HG02943 (cell line): ENCODE results near the gene NRARP.

Source experiments
- ATAC-seq: cut with Tn5 transposase; IDR thresholded peaks from one replicate; pipeline ENCODE4 v1.9.1; 2021; ENCODE audit warnings: mild to moderate bottlenecking, low read depth, moderate library complexity; ENCODE audit not compliant: unreplicated experiment

Gene NRARP

DNA sequence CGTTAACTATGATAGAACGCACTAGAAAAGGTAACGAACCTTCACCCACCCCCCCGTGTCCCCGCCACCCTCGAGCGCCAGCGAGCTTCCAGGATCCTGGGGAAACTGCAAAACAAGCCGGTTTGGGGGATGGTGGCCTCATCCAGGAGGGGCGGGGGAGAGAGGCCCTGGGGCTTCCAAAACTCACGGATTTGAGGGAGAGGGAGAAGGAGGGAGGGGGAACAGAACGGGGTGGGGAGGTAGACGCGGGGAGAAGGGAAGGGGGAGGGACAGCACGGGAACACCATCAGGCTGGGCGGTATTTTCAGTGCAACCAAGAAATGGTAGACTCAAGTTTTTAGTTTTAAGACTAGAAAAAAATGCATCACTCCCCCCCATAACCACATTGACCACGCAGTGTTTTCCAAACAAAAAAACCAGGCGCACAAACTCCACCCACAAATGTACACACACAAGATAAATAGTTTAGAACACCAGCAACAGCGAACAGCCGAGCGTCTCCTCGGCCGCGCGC is 1.4 kb downstream of the NRARP start:
- no peak for ATAC-seq

DNA sequence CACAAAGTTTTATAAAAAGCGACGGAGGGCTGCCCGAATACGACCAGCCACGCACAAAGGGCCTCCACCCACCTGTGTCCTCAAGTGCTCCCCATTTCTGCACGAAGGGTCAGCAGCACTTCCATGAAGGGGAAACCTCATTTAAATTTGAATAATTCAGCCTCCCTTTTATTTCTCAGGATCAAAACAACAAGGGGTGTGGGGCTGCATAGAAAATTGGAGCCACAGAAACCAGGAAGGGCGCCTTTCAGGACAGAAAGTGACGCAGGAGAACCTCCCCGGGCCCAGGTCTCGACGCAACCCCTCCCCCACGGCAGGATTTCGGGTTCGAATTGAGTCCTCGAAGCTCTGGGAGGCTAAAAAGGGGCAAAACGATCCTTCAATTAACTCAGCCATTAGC is 2.1 kb downstream of the NRARP start:
- ATAC-seq: no peak

DNA sequence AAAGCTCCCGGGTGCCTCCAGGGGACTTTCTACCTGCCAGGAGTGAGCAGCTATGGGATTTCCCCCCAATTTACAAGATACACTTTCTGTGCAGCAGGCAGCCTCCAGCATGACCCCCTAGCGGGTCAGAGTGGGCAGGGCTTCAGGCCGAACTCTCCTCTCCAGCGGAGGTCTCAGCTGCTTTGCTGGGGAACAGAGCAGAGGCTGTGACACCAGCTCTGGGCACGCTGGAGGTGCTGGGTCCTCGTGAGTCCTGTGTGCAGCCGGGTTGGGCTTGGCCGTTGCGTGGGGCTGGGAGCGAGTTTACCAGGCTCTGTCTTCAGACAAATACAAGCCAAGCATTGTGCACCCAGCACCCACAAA is 2.9 kb downstream of the NRARP start:
- ATAC-seq: no peak

DNA sequence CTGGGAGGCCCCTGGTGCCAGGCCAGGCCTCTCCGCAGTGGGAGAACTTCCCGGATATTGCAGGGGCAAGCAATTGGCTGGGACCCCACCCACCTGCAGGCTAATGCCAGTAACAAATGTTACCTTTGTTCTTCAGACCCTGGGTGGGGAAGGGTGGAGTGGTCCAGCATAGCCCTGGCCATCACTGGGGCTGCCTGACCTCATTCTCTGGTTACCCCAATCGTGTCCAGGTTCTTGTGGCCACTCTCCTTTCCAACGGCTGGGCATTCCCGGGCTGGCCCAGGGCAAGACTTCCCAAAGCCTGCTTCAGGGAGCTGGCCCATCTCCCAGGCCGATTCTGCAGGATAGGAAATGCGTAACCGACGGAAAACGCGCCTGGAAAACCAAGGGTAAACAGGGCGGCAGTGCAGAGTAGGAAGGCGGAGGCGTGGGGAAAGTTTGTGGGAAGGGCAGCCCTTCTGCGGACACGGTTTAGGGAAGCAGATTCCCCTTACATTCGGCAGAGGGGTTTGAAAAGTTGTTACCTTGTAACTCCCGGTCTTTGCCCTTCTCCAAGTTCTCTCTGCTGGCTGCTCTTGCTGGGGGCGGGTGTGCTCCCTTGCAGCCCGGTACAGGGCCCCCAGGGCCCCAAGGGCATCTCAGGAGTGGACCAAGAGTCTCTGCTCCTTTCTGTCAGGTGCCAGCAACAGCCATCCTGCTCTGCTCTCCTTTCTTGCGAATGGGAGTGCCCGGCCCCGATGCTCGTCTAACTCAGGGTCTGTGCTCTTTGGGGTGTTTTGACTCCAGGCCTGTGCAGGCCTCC is 3.5 kb downstream of the NRARP start:
- no peak for ATAC-seq

DNA sequence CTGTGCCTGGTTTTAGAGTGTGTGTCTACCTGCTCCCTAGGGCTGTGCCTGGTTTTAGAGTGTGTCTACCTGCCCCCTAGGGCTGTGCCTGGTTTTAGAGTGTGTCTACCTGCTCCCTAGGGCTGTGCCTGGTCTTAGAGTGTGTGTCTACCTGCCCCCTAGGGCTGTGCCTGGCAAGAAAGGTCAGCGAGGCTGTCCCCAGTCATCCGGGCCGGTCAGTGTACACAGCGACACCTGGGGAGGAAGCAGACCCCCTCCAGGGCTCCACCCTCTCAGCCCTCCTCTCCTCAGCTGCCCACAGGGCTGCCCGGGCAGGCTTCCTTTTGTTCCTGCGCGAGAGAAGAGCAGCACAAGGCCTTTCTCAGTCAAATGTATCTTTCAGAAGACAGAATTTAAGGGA is 4.1 kb downstream of the NRARP start:
- no peak for ATAC-seq

DNA sequence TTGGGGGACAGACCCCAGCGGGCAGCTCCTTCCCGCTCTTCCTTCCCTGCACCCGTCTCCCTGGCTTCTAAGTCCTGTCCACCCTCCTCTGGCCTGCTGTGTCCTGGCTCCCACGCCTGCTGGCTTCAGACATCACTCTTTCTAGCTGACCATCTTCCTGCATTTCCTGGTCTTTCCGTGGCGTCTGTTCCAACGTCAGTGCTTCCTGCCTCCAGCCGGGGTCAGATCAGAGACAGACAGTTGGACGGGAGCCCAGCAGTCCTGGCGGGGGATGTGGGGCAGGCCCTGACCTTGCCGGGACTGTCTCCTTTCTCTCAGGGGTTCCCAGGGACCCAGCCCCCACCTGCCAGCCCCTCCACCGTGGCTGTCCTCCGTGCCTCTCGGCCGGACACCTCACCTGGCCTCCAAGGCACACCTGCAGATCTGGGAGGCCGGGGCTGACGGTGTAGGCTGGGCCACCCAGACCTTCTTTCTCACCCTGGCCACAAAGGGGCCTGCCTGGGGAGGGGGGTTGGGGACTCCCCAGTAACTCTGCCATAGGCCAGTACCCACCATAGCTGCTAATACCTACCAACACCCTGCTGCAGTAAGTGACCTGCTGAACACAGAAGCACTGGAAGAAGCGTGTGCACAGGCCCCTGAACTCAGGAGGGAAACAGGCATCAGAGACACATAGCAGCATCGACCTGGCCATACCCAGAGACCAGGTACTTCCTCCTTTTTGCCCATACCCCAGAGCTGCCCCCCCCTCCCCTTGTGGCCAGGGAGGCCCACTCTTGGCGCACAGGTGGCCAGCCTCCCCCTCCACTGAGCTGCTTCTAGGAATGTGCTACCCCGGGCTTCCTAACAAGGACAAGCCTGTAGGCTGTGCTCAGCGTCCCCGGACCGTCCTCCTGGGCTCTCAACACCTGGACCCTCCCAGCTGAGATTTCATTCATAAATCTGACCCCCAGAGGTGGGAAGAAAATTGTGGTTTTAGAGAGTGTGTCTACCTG is 5.1 kb downstream of the NRARP start:
- no peak for ATAC-seq

DNA sequence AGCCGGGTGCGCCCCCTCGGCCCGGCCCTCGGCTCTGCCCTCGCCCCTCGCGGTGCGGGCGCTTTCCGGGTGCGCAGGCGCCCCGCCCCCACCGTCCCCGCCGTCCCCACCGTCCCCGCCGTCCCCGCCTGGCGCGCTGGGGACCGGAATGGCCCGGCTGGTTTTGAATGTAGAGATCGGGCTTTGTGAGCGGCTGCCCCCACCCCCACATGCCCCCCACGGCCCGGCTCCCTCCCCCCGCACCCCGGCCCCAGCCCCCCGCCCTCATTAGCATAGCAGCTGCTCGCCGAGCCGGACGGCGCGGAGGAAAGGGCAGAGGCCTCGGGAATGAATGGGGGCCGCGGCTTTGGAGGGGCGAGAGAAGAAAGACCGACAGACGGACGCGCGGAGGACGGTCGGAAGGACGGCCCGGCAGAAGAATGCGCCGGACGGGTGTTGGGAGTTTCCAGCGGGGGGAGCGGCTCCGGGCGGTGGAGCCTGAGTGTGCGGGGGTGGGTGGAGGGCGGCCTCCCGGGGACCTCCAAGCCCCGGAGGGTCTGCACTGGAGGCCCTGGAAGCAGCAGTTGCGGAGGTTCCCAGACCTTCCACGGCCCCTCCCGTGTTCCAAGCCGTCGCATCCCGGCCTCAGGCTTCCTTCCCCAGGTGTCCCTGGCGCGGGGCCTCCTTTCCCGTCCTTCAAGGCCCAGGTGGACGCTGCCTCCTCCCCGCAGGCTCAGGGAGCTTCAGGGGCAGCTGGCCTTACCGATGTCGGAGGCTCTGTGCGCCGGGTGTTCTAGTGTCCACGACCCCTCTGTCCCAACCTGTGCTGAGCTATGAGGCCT is 6.0 kb downstream of the NRARP start:
- no peak for ATAC-seq

DNA sequence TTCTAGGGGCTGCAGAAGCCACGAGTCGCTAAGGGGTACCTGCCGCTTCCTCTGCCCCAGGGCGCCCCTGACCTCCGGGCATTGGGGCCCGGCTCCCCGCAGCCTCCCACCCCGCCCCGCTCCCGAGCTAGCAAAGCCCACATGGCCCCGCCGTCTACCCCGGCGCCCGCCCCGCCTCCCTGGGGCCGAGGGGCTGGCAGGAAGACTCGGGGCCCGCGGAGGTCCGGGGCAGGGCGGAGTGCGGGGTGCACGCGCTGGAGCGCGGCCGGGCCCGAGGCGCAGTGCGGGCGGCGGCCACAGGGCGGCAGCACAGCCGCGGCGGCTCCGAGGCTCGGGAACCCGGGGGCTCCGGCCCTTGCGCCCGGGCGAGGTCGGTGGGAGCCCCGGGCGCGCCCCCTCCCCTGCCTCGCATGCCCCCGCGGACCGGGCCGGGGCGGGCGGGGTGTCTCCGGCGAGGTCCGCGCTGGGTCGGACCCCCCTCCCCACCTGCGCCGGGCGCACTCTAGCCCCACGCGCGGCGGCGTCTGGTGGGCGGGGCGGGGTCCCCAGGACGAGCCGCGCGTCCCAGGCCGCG is 6.7 kb downstream of the NRARP start:
- no peak for ATAC-seq

DNA sequence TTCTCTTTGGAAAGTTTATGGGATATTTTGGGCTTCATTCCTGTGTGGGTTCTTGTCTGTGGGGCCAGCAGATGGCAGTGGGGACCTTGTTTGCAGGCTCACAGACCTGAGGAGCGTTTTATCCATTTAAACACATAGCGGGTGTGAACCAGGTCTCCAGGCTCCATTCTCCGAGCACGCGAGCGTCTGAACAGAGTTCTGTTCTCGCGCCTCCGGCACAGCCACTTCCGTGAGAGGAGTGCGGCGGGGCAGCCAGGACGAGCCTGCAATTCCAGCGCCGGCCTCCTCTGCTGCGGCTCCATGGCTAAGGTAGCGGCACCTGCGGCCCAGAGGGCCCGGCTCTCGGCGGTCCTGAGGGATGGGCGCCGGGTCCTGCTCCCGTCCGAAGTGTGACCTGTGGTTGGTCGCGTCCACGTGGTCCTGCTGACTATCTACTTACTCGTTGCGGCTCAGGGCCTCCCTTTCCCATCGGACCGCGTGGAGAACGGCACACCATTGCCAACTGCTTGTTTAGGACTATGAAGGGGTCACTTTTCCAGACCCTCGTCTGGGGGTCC is 7.3 kb downstream of the NRARP start:
- no peak for ATAC-seq

DNA sequence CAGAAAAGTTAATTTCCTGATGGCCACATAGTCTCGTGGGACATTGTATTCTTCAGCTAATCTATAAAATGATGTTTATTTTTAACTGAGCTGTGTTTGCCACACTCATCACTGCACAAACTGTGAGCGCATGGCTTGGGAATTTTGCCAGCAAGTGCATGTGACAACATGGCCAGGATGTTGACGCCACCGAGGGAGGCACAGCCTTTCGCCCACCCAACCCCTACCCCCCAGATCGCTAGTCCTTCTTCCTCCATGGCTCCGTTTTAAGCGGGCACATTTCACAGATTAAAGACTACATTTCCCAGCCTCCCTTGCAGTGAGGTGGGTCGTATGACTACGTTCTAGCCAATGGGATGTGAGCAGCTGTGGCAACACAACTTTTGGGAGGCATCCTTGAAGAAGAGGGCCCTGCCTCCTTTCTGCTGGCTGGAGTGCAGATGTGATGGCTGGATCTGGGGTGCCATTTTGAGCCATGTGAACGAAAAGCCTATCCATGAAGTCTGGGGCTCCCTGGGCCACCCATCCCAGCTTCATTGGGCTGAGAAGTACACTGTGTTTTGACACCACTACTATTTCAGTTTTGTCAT is 7.9 kb downstream of the NRARP start:
- no peak for ATAC-seq

DNA sequence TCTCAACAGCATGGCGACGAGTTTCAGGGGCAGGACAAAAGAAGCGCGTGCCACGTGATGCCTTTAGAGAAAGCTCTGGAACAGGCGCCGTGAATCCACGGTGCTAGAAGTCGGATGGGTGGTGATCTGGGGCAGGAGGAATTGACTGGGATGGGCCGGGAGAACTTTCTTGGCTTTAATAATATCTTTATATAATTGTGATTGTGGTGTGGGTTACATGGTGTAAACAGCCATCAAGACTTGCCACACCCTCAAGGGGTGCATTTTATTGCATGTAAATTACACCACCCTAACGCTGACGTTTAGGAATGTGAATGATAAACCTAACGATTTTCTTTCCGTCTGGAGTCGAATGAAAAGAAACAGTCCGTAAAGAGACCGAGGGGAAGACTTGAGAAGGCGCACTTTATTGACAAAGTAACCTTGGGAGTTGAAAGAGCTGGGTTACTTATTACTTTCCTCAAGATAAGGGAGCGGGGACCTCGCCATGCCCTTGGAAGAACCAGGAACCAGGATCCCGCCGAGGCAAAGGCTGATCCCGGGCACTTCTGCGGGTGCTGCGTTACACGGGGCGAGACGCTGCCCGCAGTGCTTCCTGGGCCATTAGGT is 8.5 kb downstream of the NRARP start:
- ATAC-seq: no peak

DNA sequence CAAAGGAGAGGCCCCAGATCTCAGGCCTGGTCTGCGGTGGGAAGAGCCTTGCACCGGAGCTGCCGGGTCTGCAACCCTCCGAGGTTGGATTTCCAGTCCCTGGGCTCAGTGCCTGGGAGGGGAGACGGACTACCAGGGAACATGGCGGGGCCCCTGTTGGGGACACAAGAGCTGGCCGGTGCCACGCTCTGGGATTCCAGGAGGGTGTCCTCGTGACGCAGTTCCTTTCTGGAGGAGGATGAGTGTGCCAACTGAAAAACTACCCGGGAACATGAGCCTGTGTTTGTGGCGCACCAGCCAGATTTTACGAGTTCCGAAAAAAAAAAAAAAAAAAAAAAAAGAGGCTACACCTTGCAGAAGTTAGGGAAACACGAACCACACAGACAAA is 9.0 kb downstream of the NRARP start:
- ATAC-seq: no peak

DNA sequence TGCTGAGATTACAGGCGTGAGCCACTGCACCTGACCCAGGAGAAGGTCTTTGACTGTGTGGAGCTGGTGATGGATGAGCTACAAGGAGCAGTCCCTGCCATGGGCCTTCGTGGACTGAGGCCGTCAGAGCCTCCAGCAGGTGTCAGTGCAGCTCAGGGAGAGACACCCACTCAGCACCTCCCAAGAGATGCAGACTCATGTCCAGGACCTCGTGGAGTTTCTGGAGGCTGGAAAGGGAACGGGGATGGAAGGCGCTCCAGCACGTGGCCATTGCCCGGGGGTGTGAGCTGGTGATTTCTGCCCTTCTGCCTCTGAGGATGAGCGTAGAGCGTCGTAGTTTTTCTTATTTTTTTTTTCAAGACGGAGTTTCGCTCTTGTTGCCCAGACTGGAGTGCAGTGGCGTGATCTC is 15.1 kb downstream of the NRARP start:
- no peak for ATAC-seq

DNA sequence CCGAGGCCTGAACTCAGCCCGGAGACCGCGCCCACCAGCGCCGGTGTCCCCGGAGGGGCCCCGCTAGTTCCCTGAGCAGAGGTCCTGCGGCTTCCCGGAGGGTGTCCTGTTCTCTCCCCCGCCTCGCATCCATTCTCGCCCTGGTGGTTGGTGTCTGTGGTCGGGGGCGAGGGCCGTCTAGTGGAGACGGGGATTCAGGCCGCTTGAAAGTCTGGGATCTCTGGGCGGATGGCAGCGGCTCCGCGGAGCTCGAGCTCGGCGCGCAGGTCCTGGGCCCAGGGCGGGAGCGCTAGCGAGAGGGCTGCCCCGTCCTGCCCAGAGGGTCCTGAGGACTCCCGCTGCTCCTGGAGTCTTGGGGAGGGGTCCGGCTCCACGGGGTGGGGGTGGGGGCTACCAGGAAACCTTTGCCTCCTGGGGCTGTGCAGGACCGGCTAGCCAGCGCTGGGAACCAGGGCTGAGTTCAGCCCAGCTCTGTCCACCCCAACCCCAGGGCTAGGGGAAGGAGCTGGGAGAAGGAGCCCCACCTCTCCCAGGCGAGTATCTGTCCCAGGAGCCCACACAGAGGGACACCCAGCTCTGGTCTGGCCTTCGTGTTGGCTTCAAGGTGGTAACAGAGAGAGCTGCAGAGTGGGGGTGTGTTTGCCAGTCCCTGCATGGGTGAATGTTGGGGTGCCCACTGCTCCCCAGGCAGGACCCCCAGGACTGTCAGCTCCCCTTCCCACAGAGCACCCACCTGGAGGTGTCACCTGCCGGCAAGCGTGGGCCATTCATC is 20.5 kb downstream of the NRARP start:
- no peak for ATAC-seq

DNA sequence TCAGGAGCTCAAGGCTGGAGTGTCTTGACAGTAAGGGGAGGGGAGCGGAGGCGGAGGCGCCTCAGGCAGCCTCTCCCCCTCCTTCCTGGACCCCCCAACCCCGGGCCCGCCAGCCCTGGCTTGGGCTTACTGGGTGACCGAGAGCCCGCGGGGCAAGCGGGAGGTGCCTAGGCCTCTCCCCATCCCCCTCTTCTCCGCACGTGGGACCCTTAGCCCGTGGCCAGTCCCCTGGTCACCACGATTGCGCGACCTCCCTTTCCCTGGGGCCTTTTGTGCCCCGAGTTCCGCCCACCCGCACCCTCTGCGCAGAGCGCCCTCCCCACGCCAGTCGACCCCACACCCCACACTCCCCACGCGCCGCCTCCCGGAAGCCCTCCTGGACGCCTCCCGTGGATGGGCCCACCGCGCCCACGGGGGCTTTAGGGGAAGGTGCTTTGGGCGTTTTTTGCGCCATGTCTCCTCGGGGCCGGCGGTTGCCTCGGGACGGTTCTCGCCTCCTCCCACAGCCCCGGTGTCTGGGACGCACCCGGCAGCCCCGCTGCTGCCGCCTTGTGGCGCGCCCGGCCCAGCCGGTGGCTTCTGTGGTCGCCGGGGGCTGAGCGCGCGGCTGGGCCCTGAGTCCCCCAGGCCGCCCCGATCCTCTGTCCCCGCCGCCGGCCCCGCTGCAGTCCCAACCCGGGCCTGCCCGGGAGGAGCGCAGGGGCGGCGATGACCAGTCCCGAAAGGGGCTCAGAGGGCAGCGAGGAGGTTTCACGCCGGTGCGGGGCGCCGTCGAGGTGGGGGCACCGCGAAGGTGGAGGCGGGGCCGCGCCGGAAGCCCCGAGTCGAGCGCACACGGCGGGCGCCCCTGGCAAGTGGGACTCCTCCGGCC is 21.4 kb downstream of the NRARP start:
- no peak for ATAC-seq

DNA sequence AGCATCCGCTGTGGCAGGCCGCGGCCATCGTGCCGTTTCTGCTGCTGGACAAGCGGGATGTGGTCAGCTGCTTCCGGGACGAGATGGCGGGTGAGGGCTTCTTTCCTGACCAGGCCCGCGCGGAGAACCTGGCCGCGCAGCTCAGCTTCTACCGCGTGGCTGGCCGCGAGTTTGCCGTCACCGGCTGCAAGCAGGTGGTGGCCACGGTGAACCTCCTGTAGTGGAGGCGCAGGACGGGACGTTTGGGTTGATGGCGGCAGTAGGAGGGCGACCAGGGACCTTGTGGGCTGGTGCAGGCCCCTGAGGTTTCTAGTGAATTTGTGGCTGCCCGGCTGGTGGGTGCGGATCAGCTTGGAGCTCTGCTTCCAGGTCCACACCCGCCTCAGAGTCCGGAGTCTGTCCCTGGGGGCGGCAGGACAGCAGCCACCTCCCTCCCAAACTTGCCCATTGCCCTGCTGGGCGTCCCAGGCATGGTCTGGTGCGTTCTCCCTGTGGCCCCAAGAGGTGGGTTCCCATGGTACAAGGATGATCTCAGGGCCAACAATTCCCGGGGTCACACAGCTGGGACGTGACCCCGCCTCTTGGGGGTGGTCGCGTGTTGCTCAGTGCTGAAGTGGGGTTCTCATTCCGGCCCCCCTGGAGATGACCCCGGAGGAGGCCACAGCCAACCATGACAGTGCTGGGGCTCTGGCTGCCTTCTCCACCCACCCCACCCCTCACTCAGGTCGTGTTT is 22.2 kb downstream of the NRARP start:
- no peak for ATAC-seq
